ENCODE measurements around the gene KSR1. TPM values are rescaled to one million over a fixed set of nuclear protein-coding genes. Genes with fewer than 3 reads are reported as not detected.
A peak's percentile ranks its signal among the peaks of the same experiment; 100 is the strongest.

KSR1 gene
- total and polyA plus RNA-seq, 2 experiments from 2014 or later: 0.98 to 2.5 TPM

DNA sequence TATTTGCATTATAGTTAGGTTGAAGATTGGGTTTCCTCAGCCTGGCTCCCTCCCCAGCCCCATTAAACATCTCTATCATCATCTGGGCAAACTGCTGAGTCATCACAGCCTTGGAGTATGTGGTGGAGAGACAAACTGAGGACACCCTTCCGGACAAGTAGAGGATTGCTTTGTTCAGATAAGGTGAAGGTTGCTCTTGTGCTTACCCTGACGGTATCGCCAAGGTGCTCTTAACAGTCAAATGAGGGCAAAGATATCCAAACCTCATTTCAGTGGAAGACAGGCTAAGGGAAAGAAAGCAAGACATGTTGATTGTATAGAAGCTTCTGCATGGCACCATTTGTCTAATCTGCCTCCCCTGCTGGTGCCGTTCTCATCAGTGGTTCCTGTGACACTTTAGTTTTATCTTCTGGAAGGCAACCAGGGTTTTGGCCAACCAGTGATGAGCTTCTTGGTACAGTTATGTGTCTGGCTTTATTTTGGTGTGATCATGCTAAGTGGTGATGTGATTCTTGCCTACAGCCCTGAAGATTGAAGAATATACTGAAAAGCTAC, 117.8 kb downstream of the KSR1 start:
- peaks cover 44% of the 10 kb centered on the region for H3K4me1 ChIP-seq (ENCODE audit: insufficient read depth)
- H3K4me3 ChIP-seq: no peak overlapping the region
- no peak overlapping the region for H2AFZ ChIP-seq
- in situ Hi-C loops (cut with MboI): no loop called here
- peak; percentile 80 for DNase-seq
- no peaks in the 10 kb centered on the region for H3K27me3 ChIP-seq (replicated peaks; ENCODE audit: insufficient read depth)
- WGBS, 2 experiments (ENCODE audit: low coverage in 1 of 2, low lambda C conversion rate in 2 of 2, missing lambda C conversion rate in 2 of 2): 60 to 67% methylated on average over 4 of the region's 4 CpGs
- H3K9me3 ChIP-seq (ENCODE audit: low read depth): no peaks in the 10 kb centered on the region
- H3F3A ChIP-seq (ENCODE audit: insufficient read depth): peaks cover 32% of the 10 kb centered on the region
- peak overlapping the region; percentile 68 for H3K27ac ChIP-seq
- no peaks in the 10 kb centered on the region for H3K79me2 ChIP-seq (ENCODE audit: insufficient read depth)
- no peaks in the 10 kb centered on the region for H3K9me2 ChIP-seq (ENCODE audit: insufficient read depth)
- H3K36me3 ChIP-seq (ENCODE audit: low read depth): no peaks in the 10 kb centered on the region
- peak overlapping the region; percentile 10 for H3K4me2 ChIP-seq (ENCODE audit: unreplicated experiment)
- H4K20me1 ChIP-seq (ENCODE audit: insufficient read depth): no peaks in the 10 kb centered on the region
- no peak overlapping the region for H3K9ac ChIP-seq
- TF ChIP-seq EZH2phosphoT487 (IDR thresholded peaks at IDR 0.05; ENCODE audit: insufficient read depth, low read depth): no peak
- no peak for TF ChIP-seq EZH2 (IDR thresholded peaks at IDR 0.05; ENCODE audit: insufficient read depth, poor library complexity, severe bottlenecking)

DNA sequence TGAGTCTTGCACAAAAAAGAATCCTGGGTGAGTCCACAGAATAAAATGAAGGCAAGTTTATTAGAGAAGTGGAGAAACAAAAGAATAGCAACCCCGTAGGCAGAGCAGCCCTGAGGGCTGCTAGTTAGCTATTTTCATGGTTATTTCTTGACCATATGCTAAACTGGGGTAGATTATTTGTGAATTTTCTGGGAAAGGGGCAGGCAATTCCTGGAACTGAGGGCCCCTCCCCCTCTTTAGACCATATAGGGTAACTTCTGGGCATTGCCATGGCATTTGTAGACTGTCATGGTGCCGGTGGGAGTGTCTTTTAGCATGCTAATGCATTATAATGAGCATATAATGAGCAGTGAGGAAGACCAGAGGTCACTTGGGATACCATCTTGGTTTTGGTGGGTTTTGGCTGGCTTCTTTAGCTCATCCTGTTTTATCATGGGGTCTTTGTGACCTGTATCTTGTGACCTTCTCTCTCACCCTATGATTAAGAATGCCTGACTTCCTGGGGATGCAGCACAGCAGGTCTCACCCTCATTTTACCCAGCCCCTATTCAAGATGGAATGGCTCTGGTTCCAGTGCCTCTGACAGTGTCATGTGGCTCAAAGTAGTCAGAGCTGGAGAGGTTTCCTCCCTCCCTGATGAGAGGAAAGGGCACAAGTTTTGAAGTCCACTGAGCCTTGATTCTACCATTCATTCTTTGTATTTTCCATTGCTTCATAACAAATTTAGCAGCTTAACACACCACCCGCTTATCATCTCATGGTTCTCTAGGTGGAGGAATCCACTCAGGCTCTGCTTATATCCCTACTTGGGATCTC, 119.1 kb downstream of the KSR1 start:
- Histone ChIP-seq H3K36me3 (ENCODE audit: low read depth) (no peaks in the 10 kb centered on the region), H3K4me3 (no peak overlapping the region), H3K27me3 (replicated peaks; ENCODE audit: insufficient read depth) (no peaks in the 10 kb centered on the region), H3F3A (ENCODE audit: insufficient read depth) (peaks cover 32% of the 10 kb centered on the region), H3K27ac (peak overlapping the region; percentile 68; the same call in 1 of the 2 replicates), H3K9me2 (ENCODE audit: insufficient read depth) (no peaks in the 10 kb centered on the region), H4K20me1 (ENCODE audit: insufficient read depth) (no peaks in the 10 kb centered on the region), H3K4me1 (ENCODE audit: insufficient read depth) (peaks cover 44% of the 10 kb centered on the region), H3K79me2 (ENCODE audit: insufficient read depth) (no peaks in the 10 kb centered on the region), H3K9me3 (ENCODE audit: low read depth) (no peaks in the 10 kb centered on the region), H3K9ac (no peak overlapping the region), H3K4me2 (ENCODE audit: unreplicated experiment) (no peak overlapping the region), H2AFZ (no peak overlapping the region)
- DNase-seq: no peak
- in situ Hi-C loops (cut with MboI): no loop called here
- TF ChIP-seq EZH2 (IDR thresholded peaks at IDR 0.05; ENCODE audit: insufficient read depth, poor library complexity, severe bottlenecking): no peak
- TF ChIP-seq EZH2phosphoT487 (IDR thresholded peaks at IDR 0.05; ENCODE audit: insufficient read depth, low read depth): no peak
- WGBS, 2 experiments (ENCODE audit: low coverage in 1 of 2, low lambda C conversion rate in 2 of 2, missing lambda C conversion rate in 2 of 2): 98 to 100% methylated on average over 3 of the region's 3 CpGs

DNA sequence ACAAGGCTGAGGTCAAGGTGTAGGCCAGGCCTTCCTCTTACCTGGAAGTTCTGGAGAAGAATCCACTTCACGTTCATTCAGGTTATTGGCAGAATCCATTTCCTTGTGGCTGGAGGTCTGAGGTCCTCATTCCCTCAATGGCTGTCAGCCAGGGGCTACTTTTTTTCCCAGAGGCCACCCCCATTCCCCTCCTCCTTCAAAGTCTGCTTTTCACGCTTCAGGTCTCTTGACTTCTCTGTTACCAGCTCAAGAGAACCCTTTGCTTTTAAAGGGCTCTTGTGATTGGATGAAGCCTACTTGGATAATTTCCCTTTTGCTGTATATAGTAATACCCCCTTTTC, 119.6 kb downstream of the KSR1 start:
- Histone ChIP-seq H3K79me2 (ENCODE audit: insufficient read depth) (no peaks in the 10 kb centered on the region), H3K4me1 (ENCODE audit: insufficient read depth) (peaks cover 44% of the 10 kb centered on the region), H3K9ac (no peak overlapping the region), H3K9me2 (ENCODE audit: insufficient read depth) (no peaks in the 10 kb centered on the region), H3K4me2 (ENCODE audit: unreplicated experiment) (no peak overlapping the region), H3K27me3 (replicated peaks; ENCODE audit: insufficient read depth) (no peaks in the 10 kb centered on the region), H3F3A (ENCODE audit: insufficient read depth) (peaks cover 32% of the 10 kb centered on the region), H4K20me1 (ENCODE audit: insufficient read depth) (no peaks in the 10 kb centered on the region), H3K27ac (no peak overlapping the region), H2AFZ (no peak overlapping the region), H3K36me3 (ENCODE audit: low read depth) (no peaks in the 10 kb centered on the region), H3K9me3 (ENCODE audit: low read depth) (no peaks in the 10 kb centered on the region), H3K4me3 (no peak overlapping the region)
- WGBS, 2 experiments (ENCODE audit: low coverage in 1 of 2, low lambda C conversion rate in 2 of 2, missing lambda C conversion rate in 2 of 2): 92 to 100% methylated on average over 2 of the region's 2 CpGs
- TF ChIP-seq EZH2 (IDR thresholded peaks at IDR 0.05; ENCODE audit: insufficient read depth, poor library complexity, severe bottlenecking) (no peak), EZH2phosphoT487 (IDR thresholded peaks at IDR 0.05; ENCODE audit: insufficient read depth, low read depth) (no peak)
- DNase-seq: no peak
- in situ Hi-C loops (cut with MboI): no loop called here

DNA sequence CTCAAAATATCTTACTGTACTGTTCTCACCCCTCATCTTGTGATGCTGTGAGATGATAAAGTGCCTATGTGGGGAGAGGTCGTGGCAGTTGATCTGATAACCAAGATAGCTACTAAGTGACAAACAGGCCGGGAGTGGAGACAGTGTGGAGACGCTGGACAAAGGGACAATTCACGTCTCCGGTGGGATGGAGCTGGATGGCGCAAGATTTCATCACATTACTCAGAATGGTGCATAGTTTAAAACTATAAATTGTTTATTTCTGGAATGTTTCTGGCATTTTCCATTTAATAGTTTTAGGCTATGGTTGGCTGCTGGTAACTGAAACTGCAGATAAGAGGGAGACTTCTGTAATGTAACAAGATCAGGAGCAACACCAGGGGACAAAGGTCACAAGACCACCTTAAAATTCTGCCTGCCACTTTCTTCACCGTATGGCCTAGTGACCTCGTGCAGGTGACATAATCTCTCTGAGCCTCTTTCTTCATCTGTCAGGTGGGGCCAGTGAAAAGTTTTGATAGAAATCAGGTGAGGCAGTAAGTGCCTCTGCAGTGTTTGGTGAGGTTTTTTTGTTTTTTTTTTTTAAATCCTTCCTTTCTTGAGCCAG, 120.3 kb downstream of the KSR1 start:
- no peak overlapping the region for H3K4me3 ChIP-seq
- no peaks in the 10 kb centered on the region for H3K79me2 ChIP-seq (ENCODE audit: insufficient read depth)
- H3K4me2 ChIP-seq (ENCODE audit: unreplicated experiment): peak overlapping the region; percentile 14

More for the DNA sequence above, 120.3 kb downstream of the KSR1 start:
- H3K27ac ChIP-seq: peak overlapping the region; percentile 47
- 0 out of 2 replicates have a peak overlapping the region, but pooled peaks have one; percentile 46 for H2AFZ ChIP-seq
- H3F3A ChIP-seq (ENCODE audit: insufficient read depth): peaks cover 32% of the 10 kb centered on the region
- no peaks in the 10 kb centered on the region for H3K36me3 ChIP-seq (ENCODE audit: low read depth)
- TF ChIP-seq EZH2phosphoT487 (IDR thresholded peaks at IDR 0.05; ENCODE audit: insufficient read depth, low read depth) (no peak), EZH2 (IDR thresholded peaks at IDR 0.05; ENCODE audit: insufficient read depth, poor library complexity, severe bottlenecking) (no peak)
- no peaks in the 10 kb centered on the region for H3K9me3 ChIP-seq (ENCODE audit: low read depth)
- DNase-seq: peak; percentile 17
- no peaks in the 10 kb centered on the region for H3K27me3 ChIP-seq (replicated peaks; ENCODE audit: insufficient read depth)
- WGBS, 2 experiments (ENCODE audit: low coverage in 1 of 2, low lambda C conversion rate in 2 of 2, missing lambda C conversion rate in 2 of 2): 63 to 67% methylated on average over 8 of the region's 8 CpGs
- no peaks in the 10 kb centered on the region for H4K20me1 ChIP-seq (ENCODE audit: insufficient read depth)
- H3K4me1 ChIP-seq (ENCODE audit: insufficient read depth): peaks cover 44% of the 10 kb centered on the region
- no peaks in the 10 kb centered on the region for H3K9me2 ChIP-seq (ENCODE audit: insufficient read depth)
- in situ Hi-C loops (cut with MboI): no loop called here
- 0 out of 2 replicates have a peak overlapping the region, but pooled peaks have one; percentile 48 for H3K9ac ChIP-seq

Data from GM23248 (cell line).